Activated naive CD4-positive, alpha-beta T cell treated with anti-CD3 and anti-CD28 coated beads for 36 hours (primary cell): ENCODE data around the gene ETV3. TPM values are rescaled to one million over a fixed set of nuclear protein-coding genes. Genes with fewer than 3 reads are reported as not detected.

ENCODE experiments used
- CTCF ChIA-PET: fragments of 350-600 bp; sonication (Branson Sonifier 250); formaldehyde crosslinking; loops from one replicate; lab custom pipeline; 2021; ENCODE audit warnings: antibody characterized with exemption; lab: Charles Lee
- DNase-seq: peaks from one replicate; pipeline ENCODE4 v3.0.0-alpha.2; 2020
- H3K27ac Mint-ChIP-seq: one replicate; pipeline ENCODE4 v1.8.0; 2021; ENCODE audit warnings: mild to moderate bottlenecking, mixed read lengths
- H3K27me3 Mint-ChIP-seq: one replicate; pipeline ENCODE4 v1.8.0; 2021; ENCODE audit warnings: low read depth, mixed read lengths
- H3K36me3 Mint-ChIP-seq: one replicate; pipeline ENCODE4 v1.8.0; 2021; ENCODE audit warnings: low read depth, mixed read lengths
- H3K4me1 Mint-ChIP-seq: one replicate; pipeline ENCODE4 v1.8.0; 2021; ENCODE audit warnings: low read depth, mixed read lengths
- H3K4me3 Mint-ChIP-seq: one replicate; pipeline ENCODE4 v1.8.0; 2021; ENCODE audit warnings: mild to moderate bottlenecking, moderate library complexity, mixed read lengths
- H3K9me3 Mint-ChIP-seq: one replicate; pipeline ENCODE4 v1.8.0; 2021; ENCODE audit warnings: mixed read lengths
- intact Hi-C: fragments of 100-400 bp; cut with micrococcal nuclease; formaldehyde crosslinking; loops from one replicate; pipeline ENCODE4 v1.15.1; 2023
- total RNA-seq, 2 experiments: library from RNA; stranded (reverse); gene quantifications; one replicate each; pipeline ENCODE4 v1.2.3, GENCODE V29; 2021

Gene ETV3
- total RNA-seq, 2 experiments from 2014 or later = 23.2 to 23.3 TPM

GRCh38 chr1:157096881-157097280 is 41.3 kb downstream of the ETV3 start:
- Mint-ChIP-seq H3K36me3 (no peaks in the 10 kb centered on the region), H3K4me1 (no peaks in the 10 kb centered on the region), H3K4me3 (no peak overlapping the region), H3K27ac (no peak overlapping the region), H3K27me3 (no peaks in the 10 kb centered on the region), H3K9me3 (no peaks in the 10 kb centered on the region)
- DNase-seq = no peak
- CTCF ChIA-PET = interaction anchor here (1.9 kb wide), 1 partner anchor 60 kb away, joined by 8 read pairs; no protein-coding TSS in a partner anchor
- intact Hi-C loops = no loop called here

DNA sequence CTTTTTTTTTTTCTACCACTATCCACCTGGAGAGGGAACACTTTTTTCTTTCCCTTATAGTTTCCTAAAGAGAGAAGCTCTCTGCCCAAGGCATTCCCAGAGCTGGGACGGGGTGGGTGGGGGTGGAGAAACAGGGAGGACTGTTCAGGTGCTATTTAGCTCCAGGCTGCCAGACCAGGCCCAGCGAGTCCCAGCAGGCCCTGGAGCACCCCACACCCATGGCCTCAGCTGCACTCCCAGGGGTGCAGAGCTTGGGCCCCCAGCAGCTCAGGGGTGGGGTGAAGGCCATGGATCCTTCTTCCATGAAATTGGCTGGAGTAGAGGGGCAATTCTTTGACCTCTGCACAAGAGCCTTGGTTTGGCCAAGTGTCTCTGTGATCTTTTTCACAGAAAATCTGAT is 42.6 kb downstream of the ETV3 start:
- H3K4me1 Mint-ChIP-seq = no peaks in the 10 kb centered on the region
- H3K27ac Mint-ChIP-seq = no peak overlapping the region
- H3K9me3 Mint-ChIP-seq = no peaks in the 10 kb centered on the region
- H3K4me3 Mint-ChIP-seq = no peak overlapping the region
- CTCF ChIA-PET = interaction anchor here (1.2 to 1.9 kb wide), 3 partner anchors 8 to 61 kb away, joined by 3 to 7 read pairs (median 5); no protein-coding TSS in a partner anchor
- H3K36me3 Mint-ChIP-seq = no peaks in the 10 kb centered on the region
- intact Hi-C loops = no loop called here
- H3K27me3 Mint-ChIP-seq = no peaks in the 10 kb centered on the region
- no peak for DNase-seq

GRCh38 chr1:157095091-157095490 is 43.1 kb downstream of the ETV3 start:
- Mint-ChIP-seq H3K4me1 (no peaks in the 10 kb centered on the region), H3K27me3 (no peaks in the 10 kb centered on the region), H3K36me3 (no peaks in the 10 kb centered on the region), H3K4me3 (no peak overlapping the region), H3K9me3 (no peaks in the 10 kb centered on the region), H3K27ac (no peak overlapping the region)
- CTCF ChIA-PET = interaction anchor here (1.2 to 1.9 kb wide), 3 partner anchors 8 to 61 kb away, joined by 3 to 7 read pairs (median 5); no protein-coding TSS in a partner anchor
- DNase-seq = no peak
- intact Hi-C loops = no loop called here

DNA sequence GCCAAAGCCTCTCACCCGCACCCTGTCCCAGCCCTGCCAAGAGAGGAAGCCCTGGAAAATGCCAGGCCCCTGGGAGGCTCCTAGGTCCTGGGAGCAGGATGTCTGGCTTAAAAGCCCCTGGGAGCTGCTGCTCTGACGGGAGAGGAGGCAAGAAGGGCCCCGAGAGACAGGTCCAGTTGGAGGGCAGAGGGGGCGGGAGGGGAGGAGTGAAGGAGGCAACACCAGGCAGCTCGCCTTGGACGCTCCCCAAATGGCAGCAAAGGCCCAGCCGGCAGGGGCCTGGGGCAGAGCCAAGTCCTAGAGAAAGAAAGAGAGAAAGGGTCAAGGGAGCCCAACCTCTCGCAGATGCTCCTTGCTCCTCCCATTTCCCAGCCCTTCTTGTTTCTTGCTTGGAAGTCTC is 45.4 kb downstream of the ETV3 start:
- Mint-ChIP-seq H3K9me3 (no peaks in the 10 kb centered on the region), H3K27me3 (peaks cover 2% of the 10 kb centered on the region), H3K4me1 (no peaks in the 10 kb centered on the region), H3K36me3 (no peaks in the 10 kb centered on the region), H3K27ac (no peak overlapping the region), H3K4me3 (no peak overlapping the region)
- DNase-seq = no peak
- intact Hi-C loops = no loop called here
- CTCF ChIA-PET = interaction anchor here (0.7 to 1.4 kb wide), 3 partner anchors 17 to 64 kb away, joined by 3 to 4 read pairs (median 4); no protein-coding TSS in a partner anchor

- Mint-ChIP-seq H3K9me3 (no peaks in the 10 kb centered on the region), H3K27me3 (peaks cover 2% of the 10 kb centered on the region), H3K27ac (no peak overlapping the region), H3K4me3 (no peak overlapping the region), H3K36me3 (no peaks in the 10 kb centered on the region), H3K4me1 (no peaks in the 10 kb centered on the region)
- CTCF ChIA-PET = interaction anchor here (2.1 to 7.1 kb wide), 3 partner anchors 18 to 62 kb away, joined by 13 to 378 read pairs (median 45); no protein-coding TSS in a partner anchor
- DNase-seq = no peak
- intact Hi-C loops = no loop called here
Observed at GRCh38 chr1:157091668-157092273, 46.4 kb downstream of the ETV3 start.

- intact Hi-C loops = no loop called here
- peaks cover 2% of the 10 kb centered on the region for H3K27me3 Mint-ChIP-seq
- no peaks in the 10 kb centered on the region for H3K9me3 Mint-ChIP-seq
- no peak overlapping the region for H3K4me3 Mint-ChIP-seq
- no peaks in the 10 kb centered on the region for H3K36me3 Mint-ChIP-seq
- H3K27ac Mint-ChIP-seq = no peak overlapping the region
- H3K4me1 Mint-ChIP-seq = no peaks in the 10 kb centered on the region
- DNase-seq = no peak
- CTCF ChIA-PET = interaction anchor here (0.5 to 7.1 kb wide), 13 partner anchors 10 to 92 kb away, joined by 3 to 378 read pairs (median 10); no protein-coding TSS in a partner anchor
Observed at GRCh38 chr1:157091186-157091585, 47.0 kb downstream of the ETV3 start.

DNA sequence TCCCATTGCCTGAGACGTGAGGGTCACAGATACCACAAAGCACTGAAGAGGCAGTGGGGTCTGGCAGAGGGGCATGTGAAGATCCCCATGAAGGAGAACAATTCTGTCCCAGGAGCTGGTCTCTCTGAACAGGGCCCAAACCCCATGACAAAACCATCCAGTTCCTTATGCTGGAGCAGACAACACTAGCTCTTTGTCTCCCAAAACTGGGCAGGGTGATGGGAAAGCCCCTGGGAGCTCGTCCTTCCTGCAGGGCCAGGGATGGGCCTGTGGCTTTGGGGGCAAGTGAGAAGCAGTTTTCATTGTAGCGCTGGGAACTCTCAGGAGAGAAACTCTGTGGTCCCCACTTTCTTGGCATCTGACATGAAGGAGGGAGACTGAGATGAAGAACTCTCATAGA is 47.4 kb downstream of the ETV3 start:
- H3K36me3 Mint-ChIP-seq = no peaks in the 10 kb centered on the region
- H3K27me3 Mint-ChIP-seq = peaks cover 2% of the 10 kb centered on the region
- no peak for DNase-seq
- H3K4me3 Mint-ChIP-seq = no peak overlapping the region
- intact Hi-C loops = loop anchor here (1.0 kb wide), 1 partner anchor 66 kb away; no protein-coding TSS in a partner anchor
- no peaks in the 10 kb centered on the region for H3K9me3 Mint-ChIP-seq
- CTCF ChIA-PET = interaction anchor here (0.5 to 7.1 kb wide), 23 partner anchors 10 to 127 kb away, joined by 3 to 378 read pairs (median 5); no protein-coding TSS in a partner anchor
- H3K4me1 Mint-ChIP-seq = no peaks in the 10 kb centered on the region
- H3K27ac Mint-ChIP-seq = no peak overlapping the region

DNA sequence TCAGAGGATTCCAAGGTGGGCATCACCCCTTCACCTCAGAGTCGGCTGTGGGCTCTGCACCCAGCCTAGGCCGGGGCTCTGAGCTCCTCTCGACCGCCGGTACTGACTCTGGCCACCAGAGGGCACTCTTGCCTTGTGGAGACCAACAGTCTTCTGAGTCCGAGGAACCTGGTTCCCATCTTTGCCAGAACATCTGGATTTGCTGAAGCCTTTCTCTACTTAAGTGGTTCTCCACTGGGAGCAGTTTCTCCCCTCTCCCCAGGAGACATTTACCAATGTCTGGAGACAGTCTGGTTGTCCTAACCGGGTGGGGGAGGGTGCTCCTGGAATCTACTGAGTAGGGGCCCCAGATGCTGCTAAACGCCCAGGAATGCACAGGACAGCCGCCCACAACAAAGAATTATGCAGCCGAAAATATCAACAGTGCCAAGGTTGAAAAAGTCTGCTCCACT is 48.0 kb downstream of the ETV3 start:
- no peaks in the 10 kb centered on the region for H3K9me3 Mint-ChIP-seq
- H3K4me3 Mint-ChIP-seq = no peak overlapping the region
- no peaks in the 10 kb centered on the region for H3K4me1 Mint-ChIP-seq
- DNase-seq = peak; percentile 94
- peaks cover 2% of the 10 kb centered on the region for H3K27me3 Mint-ChIP-seq
- intact Hi-C loops = loop anchor here (1.0 kb wide), 1 partner anchor 66 kb away; no protein-coding TSS in a partner anchor
- CTCF ChIA-PET = interaction anchor here (0.7 to 7.1 kb wide), 28 partner anchors 9 to 334 kb away, joined by 3 to 378 read pairs (median 5); no protein-coding TSS in a partner anchor
- H3K36me3 Mint-ChIP-seq = no peaks in the 10 kb centered on the region
- H3K27ac Mint-ChIP-seq = no peak overlapping the region

DNA sequence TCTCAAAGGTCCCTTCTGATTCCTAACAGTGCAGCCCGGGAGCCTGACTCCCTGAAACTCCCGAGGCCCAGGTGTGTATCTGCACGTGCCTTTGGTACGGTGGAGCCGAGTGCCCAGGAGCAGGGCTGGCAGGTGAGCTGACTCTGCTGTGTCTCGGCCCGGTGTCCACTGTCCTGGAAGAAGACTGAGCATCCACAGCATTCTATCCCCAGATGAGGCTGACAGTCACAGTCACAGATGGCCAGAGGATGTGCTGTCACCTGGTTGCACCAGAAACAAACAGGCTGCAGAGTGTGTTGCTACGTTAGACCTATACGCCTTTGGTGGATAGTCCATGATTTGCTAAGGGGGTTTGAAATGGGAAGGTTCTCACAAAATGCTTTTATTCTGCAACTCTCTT is 48.4 kb downstream of the ETV3 start:
- peaks cover 2% of the 10 kb centered on the region for H3K27me3 Mint-ChIP-seq
- CTCF ChIA-PET = interaction anchor here (0.7 to 7.1 kb wide), 27 partner anchors 9 to 335 kb away, joined by 3 to 378 read pairs (median 5); no protein-coding TSS in a partner anchor
- H3K9me3 Mint-ChIP-seq = no peaks in the 10 kb centered on the region
- no peaks in the 10 kb centered on the region for H3K36me3 Mint-ChIP-seq
- intact Hi-C loops = loop anchor here (1.0 kb wide), 1 partner anchor 67 kb away; no protein-coding TSS in a partner anchor
- no peaks in the 10 kb centered on the region for H3K4me1 Mint-ChIP-seq
- no peak for DNase-seq
- no peak overlapping the region for H3K4me3 Mint-ChIP-seq
- H3K27ac Mint-ChIP-seq = no peak overlapping the region

- no peaks in the 10 kb centered on the region for H3K9me3 Mint-ChIP-seq
- H3K36me3 Mint-ChIP-seq = no peaks in the 10 kb centered on the region
- peaks cover 2% of the 10 kb centered on the region for H3K27me3 Mint-ChIP-seq
- CTCF ChIA-PET = interaction anchor here (0.7 to 7.1 kb wide), 3 partner anchors 47 to 250 kb away, joined by 3 to 378 read pairs (median 45); no protein-coding TSS in a partner anchor
- no peaks in the 10 kb centered on the region for H3K4me1 Mint-ChIP-seq
- no peak overlapping the region for H3K27ac Mint-ChIP-seq
- DNase-seq = no peak
- H3K4me3 Mint-ChIP-seq = no peak overlapping the region
- intact Hi-C loops = no loop called here
Observed at GRCh38 chr1:157088607-157089006, 49.6 kb downstream of the ETV3 start.

- intact Hi-C loops = no loop called here
- H3K27me3 Mint-ChIP-seq = peaks cover 2% of the 10 kb centered on the region
- no peaks in the 10 kb centered on the region for H3K4me1 Mint-ChIP-seq
- no peaks in the 10 kb centered on the region for H3K9me3 Mint-ChIP-seq
- no peak for DNase-seq
- H3K27ac Mint-ChIP-seq = no peak overlapping the region
- CTCF ChIA-PET = interaction anchor here (0.7 to 7.1 kb wide), 6 partner anchors 8 to 73 kb away, joined by 3 to 378 read pairs (median 3); no protein-coding TSS in a partner anchor
- H3K36me3 Mint-ChIP-seq = no peaks in the 10 kb centered on the region
- H3K4me3 Mint-ChIP-seq = no peak overlapping the region
Observed at GRCh38 chr1:157087030-157087429, 51.2 kb downstream of the ETV3 start.

DNA sequence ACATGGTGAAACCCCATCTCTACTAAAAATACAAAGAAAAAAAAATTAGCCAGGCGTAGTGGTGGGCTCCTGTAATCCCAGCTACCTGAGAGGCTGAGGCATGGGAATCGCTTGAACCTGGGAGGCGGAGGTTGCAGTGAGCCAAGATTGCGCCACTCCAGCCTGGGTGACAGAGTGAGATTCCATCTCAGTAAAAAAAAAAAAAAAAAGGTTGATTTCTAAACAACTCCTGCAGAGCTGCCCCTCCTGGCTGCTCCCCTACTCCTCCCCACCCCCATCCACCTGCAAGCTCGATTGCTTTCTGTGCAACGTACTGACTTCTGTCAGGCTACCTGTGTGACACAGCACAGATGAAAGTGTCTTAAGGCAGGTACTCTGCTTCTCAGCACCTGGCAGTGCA is 51.9 kb downstream of the ETV3 start:
- Mint-ChIP-seq H3K4me3 (no peak overlapping the region), H3K27ac (no peak overlapping the region), H3K4me1 (no peaks in the 10 kb centered on the region), H3K36me3 (no peaks in the 10 kb centered on the region), H3K9me3 (no peaks in the 10 kb centered on the region), H3K27me3 (peaks cover 2% of the 10 kb centered on the region)
- DNase-seq = no peak
- CTCF ChIA-PET = interaction anchor here (1.0 to 7.1 kb wide), 2 partner anchors 67 to 74 kb away, joined by 3 to 378 read pairs; no protein-coding TSS in a partner anchor
- intact Hi-C loops = no loop called here
